OCI-LY7 (cell line): Measurements from ENCODE around the gene GNLY. TPM values are rescaled to one million over a fixed set of nuclear protein-coding genes. Genes with fewer than 3 reads are reported as not detected.
A peak's percentile ranks its signal among the peaks of the same experiment; 100 is the strongest.

ENCODE experiments used
- BruUV-seq: library from RNA; stranded (reverse); fragments of 400-500 nt; replicated peaks from 2 replicates; lab custom pipeline; 2021; lab: Mats Ljungman, UMichigan
- CTCF ChIA-PET: fragments of 300-600 bp; sonication (Branson Sonifier 250); formaldehyde crosslinking; loops from one replicate; lab custom pipeline; 2022; ENCODE audit warnings: antibody characterized with exemption; ENCODE audit not compliant: unreplicated experiment; lab: Charles Lee
- POLR2A ChIA-PET: fragments of 300-600 bp; sonication (Branson Sonifier 250); formaldehyde crosslinking; loops from one replicate; lab custom pipeline; 2022; ENCODE audit warnings: antibody characterized with exemption; lab: Charles Lee
- DNase-seq: peaks from one replicate; pipeline ENCODE4 v3.0.0-alpha.2; 2015; ENCODE audit warnings: low spot score
- H2AFZ ChIP-seq: fragments of 200-600 bp; sonication (generic), shearing (Covaris generic); 2 replicates; pipeline ENCODE4 v1.6.1; 2014; ENCODE audit warnings: mild to moderate bottlenecking, antibody characterized with exemption, low read length, moderate library complexity
- H3K27ac ChIP-seq: fragments of 200-600 bp; sonication (generic); 2 replicates; pipeline ENCODE4 v1.5.1; 2014; ENCODE audit warnings: mixed run types, low read depth, mild to moderate bottlenecking, moderate library complexity, low read length, inconsistent platforms; ENCODE audit not compliant: poor library complexity, severe bottlenecking
- H3K36me3 ChIP-seq: fragments of 200-600 bp; sonication (generic); 2 replicates; pipeline ENCODE4 v1.6.1; 2014; ENCODE audit warnings: mild to moderate bottlenecking, antibody characterized with exemption, low read length, moderate library complexity, mixed read lengths; ENCODE audit not compliant: insufficient read depth
- H3K4me1 ChIP-seq: fragments of 200-600 bp; sonication (generic); 2 replicates; pipeline ENCODE4 v1.5.1; 2014; ENCODE audit warnings: mild to moderate bottlenecking, low read length; ENCODE audit not compliant: insufficient read depth, poor library complexity, severe bottlenecking
- H3K4me2 ChIP-seq: fragments of 200-600 bp; sonication (generic); 2 replicates; pipeline ENCODE4 v1.6.1; 2014; ENCODE audit warnings: mild to moderate bottlenecking, low read length
- H3K4me3 ChIP-seq: fragments of 200-600 bp; sonication (generic); 2 replicates; pipeline ENCODE4 v1.5.1; 2014; ENCODE audit warnings: mild to moderate bottlenecking, low read depth, low read length; ENCODE audit not compliant: poor library complexity, severe bottlenecking
- H3K79me2 ChIP-seq: fragments of 200-600 bp; sonication (generic); 2 replicates; pipeline ENCODE4 v1.6.1; 2016; ENCODE audit warnings: low read depth, mild to moderate bottlenecking, low read length, moderate library complexity, mixed read lengths; ENCODE audit not compliant: insufficient read depth
- H3K9me2 ChIP-seq: fragments of 200-600 bp; sonication (generic); 2 replicates; pipeline ENCODE4 v1.6.1; 2016; ENCODE audit warnings: mild to moderate bottlenecking, low read length, mixed read lengths; ENCODE audit not compliant: insufficient read depth
- H3K9me3 ChIP-seq: fragments of 200-600 bp; sonication (generic); 2 replicates; pipeline ENCODE4 v1.6.1; 2014; ENCODE audit warnings: mild to moderate bottlenecking, mixed run types, low read length, mixed read lengths
- H4K20me1 ChIP-seq: fragments of 200-600 bp; sonication (generic); 2 replicates; pipeline ENCODE4 v1.6.1; 2014; ENCODE audit warnings: mild to moderate bottlenecking, antibody characterized with exemption, low read length, moderate library complexity, mixed read lengths; ENCODE audit not compliant: insufficient read depth
- EZH2phosphoT487 ChIP-seq: fragments of 200-600 bp; sonication (generic); IDR thresholded peaks from 2 replicates; pipeline ENCODE4 v1.6.1; 2018; ENCODE audit warnings: low read depth, borderline replicate concordance, mild to moderate bottlenecking, mixed run types, antibody characterized with exemption, low read length, moderate library complexity, mixed read lengths
- intact Hi-C: fragments of 100-400 bp; cut with micrococcal nuclease; formaldehyde crosslinking; loops from one replicate; pipeline ENCODE4 v1.10.0; 2022; ENCODE audit not compliant: unreplicated experiment
- total RNA-seq, 2 experiments: library from RNA; depleted of rRNA in 1 of 2; stranded (reverse); fragments of >200 nt in 1 of 2; shearing (Covaris generic) in 1 of 2; gene quantifications; 2 replicates each; pipeline ENCODE4 v1.2.3, GENCODE V29; 2014 to 2022
- TF ChIP-seq, protein P1 (sequence below): fragments of 200-600 bp; sonication (generic); conservative IDR thresholded peaks from 2 replicates; pipeline ENCODE4 v1.5.1; 2014; ENCODE audit warnings: mild to moderate bottlenecking, antibody characterized with exemption, low read length, moderate library complexity, mixed read lengths

Gene GNLY
- total RNA-seq, 2 experiments from 2014 or later, result not detected

- Histone ChIP-seq H3K27ac (no peak overlapping the region), H3K4me3 (no peak overlapping the region), H3K79me2 (no peaks in the 10 kb centered on the region), H3K9me2 (no peaks in the 10 kb centered on the region), H2AFZ (no peak overlapping the region), H3K36me3 (no peaks in the 10 kb centered on the region), H3K4me1 (peaks cover 9% of the 10 kb centered on the region), H3K9me3 (no peaks in the 10 kb centered on the region), H3K4me2 (no peak overlapping the region), H4K20me1 (no peaks in the 10 kb centered on the region)
- no peak for DNase-seq
- ChIA-PET POLR2A (interaction anchor here (0.6 to 0.7 kb wide), 2 partner anchors 11 to 271 kb away, joined by 3 to 4 read pairs; no protein-coding TSS in a partner anchor), CTCF (no interaction called here)
- TF ChIP-seq EZH2phosphoT487, result no peak
- TF ChIP-seq, protein P1, sequence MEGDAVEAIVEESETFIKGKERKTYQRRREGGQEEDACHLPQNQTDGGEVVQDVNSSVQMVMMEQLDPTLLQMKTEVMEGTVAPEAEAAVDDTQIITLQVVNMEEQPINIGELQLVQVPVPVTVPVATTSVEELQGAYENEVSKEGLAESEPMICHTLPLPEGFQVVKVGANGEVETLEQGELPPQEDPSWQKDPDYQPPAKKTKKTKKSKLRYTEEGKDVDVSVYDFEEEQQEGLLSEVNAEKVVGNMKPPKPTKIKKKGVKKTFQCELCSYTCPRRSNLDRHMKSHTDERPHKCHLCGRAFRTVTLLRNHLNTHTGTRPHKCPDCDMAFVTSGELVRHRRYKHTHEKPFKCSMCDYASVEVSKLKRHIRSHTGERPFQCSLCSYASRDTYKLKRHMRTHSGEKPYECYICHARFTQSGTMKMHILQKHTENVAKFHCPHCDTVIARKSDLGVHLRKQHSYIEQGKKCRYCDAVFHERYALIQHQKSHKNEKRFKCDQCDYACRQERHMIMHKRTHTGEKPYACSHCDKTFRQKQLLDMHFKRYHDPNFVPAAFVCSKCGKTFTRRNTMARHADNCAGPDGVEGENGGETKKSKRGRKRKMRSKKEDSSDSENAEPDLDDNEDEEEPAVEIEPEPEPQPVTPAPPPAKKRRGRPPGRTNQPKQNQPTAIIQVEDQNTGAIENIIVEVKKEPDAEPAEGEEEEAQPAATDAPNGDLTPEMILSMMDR, result no peak
- BruUV-seq, result no TSS peak
- intact Hi-C loops, result no loop called here
Measured at GRCh38 chr2:85746321-85747004, 52.3 kb downstream of the GNLY start.

GRCh38 chr2:85747441-85747840, 53.3 kb downstream of the GNLY start:
- Histone ChIP-seq H3K4me1 (peaks cover 9% of the 10 kb centered on the region), H3K27ac (no peak overlapping the region), H4K20me1 (no peaks in the 10 kb centered on the region), H3K9me3 (no peaks in the 10 kb centered on the region), H3K4me3 (no peak overlapping the region), H3K4me2 (no peak overlapping the region), H2AFZ (no peak overlapping the region), H3K9me2 (no peaks in the 10 kb centered on the region), H3K36me3 (no peaks in the 10 kb centered on the region), H3K79me2 (no peaks in the 10 kb centered on the region)
- intact Hi-C loops, result no loop called here
- no TSS peak for BruUV-seq
- ChIA-PET CTCF (interaction anchor here (0.6 kb wide), 1 partner anchor 209 kb away, joined by 3 read pairs; no protein-coding TSS in a partner anchor), POLR2A (no interaction called here)
- no peak for TF ChIP-seq EZH2phosphoT487
- TF ChIP-seq, protein P1, result no peak
- DNase-seq, result no peak

GRCh38 chr2:85748039-85748734, 54.0 kb downstream of the GNLY start:
- Histone ChIP-seq H3K4me3 (no peak overlapping the region), H3K36me3 (no peaks in the 10 kb centered on the region), H3K4me2 (peak overlapping the region; percentile 26; the same call in 1 of the 2 replicates), H3K4me1 (peaks cover 9% of the 10 kb centered on the region), H2AFZ (no peak overlapping the region), H3K9me2 (no peaks in the 10 kb centered on the region), H3K9me3 (no peaks in the 10 kb centered on the region), H3K27ac (no peak overlapping the region), H3K79me2 (no peaks in the 10 kb centered on the region), H4K20me1 (no peaks in the 10 kb centered on the region)
- POLR2A ChIA-PET, result no interaction called here
- no peak for TF ChIP-seq EZH2phosphoT487
- TF ChIP-seq, protein P1, result no peak
- no TSS peak for BruUV-seq
- CTCF ChIA-PET, result interaction anchor here (0.5 to 0.6 kb wide), 2 partner anchors 9 to 210 kb away, joined by 3 read pairs; no protein-coding TSS in a partner anchor
- intact Hi-C loops, result no loop called here
- peak; percentile 48 for DNase-seq
